T-cell (primary cell): ENCODE measurements around the gene CKAP4. TPM values are rescaled to one million over a fixed set of nuclear protein-coding genes. Genes with fewer than 3 reads are reported as not detected.

ENCODE experiments used
- ATAC-seq, 4 experiments: fragments of 200-7000 bp in 3 of 4; fragments of 150-1000 bp in 1 of 4; cut with Tn5 transposase; replicated peaks in 1 of 4; 1 replicate in 3 of 4; 2 replicates in 1 of 4; pipeline ENCODE4 v1.10.0; 2021; ENCODE audit warnings: moderate library complexity in 3 of 4, mild to moderate bottlenecking in 2 of 4, moderate number of reproducible peaks in 1 of 4
- CTCF ChIA-PET, 2 donors: fragments of 300-600 bp; sonication (Branson Sonifier 250); formaldehyde crosslinking; loops; one replicate each; lab custom pipeline; 2022; ENCODE audit warnings: antibody characterized with exemption in 2 of 2; lab: Charles Lee
- POLR2A ChIA-PET, 2 donors: fragments of 300-600 bp; sonication (Branson Sonifier 250); formaldehyde crosslinking; loops; one replicate each; lab custom pipeline; 2022; ENCODE audit warnings: antibody characterized with exemption in 2 of 2; lab: Charles Lee
- DNase-seq, 35 experiments: peaks; one replicate each; pipeline versions ENCODE4 v3.0.0 to v3.0.0-alpha.2; 2013 to 2023
- H3K27ac ChIP-seq: one replicate; pipeline ENCODE4 v1.5.1; 2013; ENCODE audit warnings: low read length
- H3K27me3 ChIP-seq, 2 experiments: replicated peaks in 1 of 2; 1 replicate in 1 of 2; 2 replicates in 1 of 2; pipeline versions ENCODE4 v1.6.1 to v1.7.0; 2013; ENCODE audit warnings: low read length in 1 of 2, mixed read lengths in 1 of 2; ENCODE audit not compliant: control insufficient read depth in 2 of 2, insufficient read depth in 2 of 2; ENCODE audit errors: extremely low read depth in 1 of 2
- H3K36me3 ChIP-seq, 2 donors: 1 replicate in 1 of 2; 2 replicates in 1 of 2; pipeline versions ENCODE4 v1.6.1 to v1.7.0; 2013; ENCODE audit warnings: low read length in 1 of 2; ENCODE audit not compliant: control insufficient read depth in 2 of 2, insufficient read depth in 1 of 2; ENCODE audit errors: extremely low read depth in 1 of 2
- H3K4me1 ChIP-seq, 2 experiments: 1 replicate in 1 of 2; 2 replicates in 1 of 2; pipeline versions ENCODE4 v1.6.1 to v1.7.0; 2013; ENCODE audit warnings: low read length in 2 of 2, mixed read lengths in 1 of 2; ENCODE audit not compliant: insufficient read depth in 2 of 2, control insufficient read depth in 1 of 2; ENCODE audit errors: extremely low read depth in 1 of 2
- H3K4me3 ChIP-seq, 2 donors: 1 replicate in 1 of 2; 2 replicates in 1 of 2; pipeline versions ENCODE4 v1.5.1 to v1.7.0; 2013; ENCODE audit warnings: mild to moderate bottlenecking in 2 of 2, low read length in 1 of 2, moderate library complexity in 1 of 2; ENCODE audit not compliant: control insufficient read depth in 1 of 2; ENCODE audit errors: extremely low read depth in 1 of 2
- H3K9me3 ChIP-seq: 2 replicates; pipeline ENCODE4 v1.7.0; 2013
- H3K27ac Mint-ChIP-seq, 2 donors: one replicate each; pipeline ENCODE4 v1.8.0; 2020 to 2021; ENCODE audit warnings: mild to moderate bottlenecking in 2 of 2, mixed read lengths in 2 of 2
- H3K27me3 Mint-ChIP-seq, 2 donors: one replicate each; pipeline ENCODE4 v1.8.0; 2021 to 2022; ENCODE audit warnings: mixed read lengths in 2 of 2
- H3K36me3 Mint-ChIP-seq: one replicate; pipeline ENCODE4 v1.8.0; 2021; ENCODE audit warnings: mixed read lengths
- H3K4me1 Mint-ChIP-seq, 3 donors: one replicate each; pipeline ENCODE4 v1.8.0; 2020 to 2022; ENCODE audit warnings: mixed read lengths in 3 of 3, mild to moderate bottlenecking in 1 of 3
- H3K4me3 Mint-ChIP-seq, 3 donors: one replicate each; pipeline ENCODE4 v1.8.0; 2020 to 2022; ENCODE audit warnings: mild to moderate bottlenecking in 3 of 3, mixed read lengths in 3 of 3, moderate library complexity in 3 of 3
- H3K9me3 Mint-ChIP-seq, 3 donors: one replicate each; pipeline ENCODE4 v1.8.0; 2020 to 2022; ENCODE audit warnings: mixed read lengths in 3 of 3
- WGBS: methylation state at CpG from one replicate; pipeline ENCODE4 v1.1.5; 2013; ENCODE audit warnings: missing lambda C conversion rate; ENCODE audit not compliant: insufficient coverage; 5-methylcytosine and 5-hydroxymethylcytosine counted together
- total RNA-seq, 35 experiments: library from RNA in 6 of 35; stranded (reverse) in 6 of 35; fragments of 120-200 nt in 1 of 35; gene quantifications; one replicate each; pipeline versions ENCODE4 v1.2.1 to v1.2.4 and lab custom pipeline; 2013 to 2026

Gene CKAP4
- total RNA-seq, 5 donors from 2014 or later (not counting 1 experiment from before 2014, with no cell fraction given), result 9.0 to 13.8 (median 11.7) TPM

- Mint-ChIP-seq H3K27ac (peak overlapping the region; percentile 84 to 94), H3K27me3 (no peaks in the 10 kb centered on the region), H3K4me3 (peak overlapping the region; percentile 81 to 82 (median 82)), H3K36me3 (no peaks in the 10 kb centered on the region), H3K4me1 (peaks cover 27 to 37% (median 37%) of the 10 kb centered on the region in 3 donors), H3K9me3 (no peaks in the 10 kb centered on the region)
- ChIA-PET POLR2A (interaction anchor here (0.6 to 1.6 kb wide), 2 partner anchors 53 to 62 kb away, joined by 3 to 10 read pairs; no protein-coding TSS in a partner anchor), CTCF (interaction anchor here in 1 of 2 donors (0.6 to 0.9 kb wide), 2 partner anchors 22 to 27 kb away, joined by 3 read pairs; no protein-coding TSS in a partner anchor)
- ATAC-seq, result peak; percentile 17 to 54 (median 28)
- Histone ChIP-seq H3K27ac (peak overlapping the region; percentile 92), H3K36me3 (no peaks in the 10 kb centered on the region), H3K9me3 (no peaks in the 10 kb centered on the region), H3K4me3 (peak overlapping the region; percentile 54 to 77), H3K27me3 (no peaks in the 10 kb centered on the region), H3K4me1 (peaks cover 3 to 25% of the 10 kb centered on the region in 2 experiments)
- peak in 29 of 35 experiments; percentile 8 to 67 (median 24) for DNase-seq
- WGBS, result 31% methylated on average over 4 of the region's 12 CpGs
Measured at GRCh38 chr12:106248846-106249371, 1.1 kb upstream of the CKAP4 start.

- Histone ChIP-seq H3K27me3 (no peaks in the 10 kb centered on the region), H3K27ac (peak overlapping the region; percentile 92), H3K36me3 (no peaks in the 10 kb centered on the region), H3K4me1 (peaks cover 3 to 25% of the 10 kb centered on the region in 2 experiments), H3K9me3 (no peaks in the 10 kb centered on the region), H3K4me3 (peak overlapping the region; percentile 54 to 77)
- ATAC-seq, result peak; percentile 8 to 33 (median 21)
- H3K27me3 Mint-ChIP-seq, result no peaks in the 10 kb centered on the region
- H3K4me1 Mint-ChIP-seq, result peaks cover 27 to 40% (median 38%) of the 10 kb centered on the region in 3 donors
- CTCF ChIA-PET, result interaction anchor here in 1 of 2 donors (0.6 to 0.9 kb wide), 2 partner anchors 21 to 28 kb away, joined by 3 read pairs; no protein-coding TSS in a partner anchor
- peak overlapping the region; percentile 81 to 82 (median 82) for H3K4me3 Mint-ChIP-seq
- H3K9me3 Mint-ChIP-seq, result no peaks in the 10 kb centered on the region
- peak overlapping the region; percentile 84 to 94 for H3K27ac Mint-ChIP-seq
- H3K36me3 Mint-ChIP-seq, result no peaks in the 10 kb centered on the region
- peak in 14 of 35 experiments; percentile 7 to 58 (median 20) for DNase-seq
- WGBS, result 4% methylated on average over 24 of the region's 36 CpGs
- POLR2A ChIA-PET, result interaction anchor here (0.6 to 1.6 kb wide), 2 partner anchors 53 to 62 kb away, joined by 3 to 10 read pairs; no protein-coding TSS in a partner anchor
Measured at GRCh38 chr12:106248312-106248845, 559 bp upstream of the CKAP4 start.

- peak overlapping the region; percentile 68 for H3K27ac ChIP-seq
- H3K36me3 Mint-ChIP-seq, result peaks cover 2% of the 10 kb centered on the region
- CTCF ChIA-PET, result interaction anchor here (0.6 to 1.4 kb wide), 4 partner anchors 19 to 35 kb away, joined by 3 to 7 read pairs (median 4); no protein-coding TSS in a partner anchor
Measured at GRCh38 chr12:106246891-106247673, 738 bp downstream of the CKAP4 start.

GRCh38 chr12:106245767-106246166, 2.1 kb downstream of the CKAP4 start:
- Histone ChIP-seq H3K9me3 (no peaks in the 10 kb centered on the region), H3K27ac (no peak overlapping the region), H3K27me3 (no peaks in the 10 kb centered on the region), H3K36me3 (no peaks in the 10 kb centered on the region), H3K4me1 (peaks cover 3 to 25% of the 10 kb centered on the region in 2 experiments), H3K4me3 (no peak overlapping the region)
- ChIA-PET CTCF (interaction anchor here (0.6 to 1.4 kb wide), 3 partner anchors 22 to 24 kb away, joined by 3 to 11 read pairs (median 3); no protein-coding TSS in a partner anchor), POLR2A (no interaction called here)
- Mint-ChIP-seq H3K27ac (peak overlapping the region; percentile 61 to 71), H3K36me3 (peaks cover 5% of the 10 kb centered on the region), H3K4me1 (peaks cover 27 to 43% (median 40%) of the 10 kb centered on the region in 3 donors), H3K9me3 (no peaks in the 10 kb centered on the region), H3K27me3 (no peaks in the 10 kb centered on the region), H3K4me3 (peak overlapping the region; percentile 51 to 77 (median 72))
- WGBS, result 95% methylated on average over 9 of the region's 12 CpGs
- no peak for ATAC-seq
- no peak for DNase-seq

More at GRCh38 chr12:106246891-106247673, 738 bp downstream of the CKAP4 start:
- H3K36me3 ChIP-seq, result no peaks in the 10 kb centered on the region
- no peaks in the 10 kb centered on the region for H3K27me3 ChIP-seq
- peak; percentile 64 to 72 (median 72) for ATAC-seq
- peak overlapping the region; percentile 75 to 80 for H3K4me3 ChIP-seq
- no peaks in the 10 kb centered on the region for H3K9me3 ChIP-seq
- WGBS, result 4% methylated on average over 69 of the region's 71 CpGs
- H3K4me3 Mint-ChIP-seq, result peak overlapping the region; percentile 72 to 80 (median 77)
- peak; percentile 28 to 84 (median 60) for DNase-seq
- H3K4me1 ChIP-seq, result peaks cover 3 to 25% of the 10 kb centered on the region in 2 experiments
- peak overlapping the region; percentile 66 to 71 for H3K27ac Mint-ChIP-seq
- H3K9me3 Mint-ChIP-seq, result no peaks in the 10 kb centered on the region
- no peaks in the 10 kb centered on the region for H3K27me3 Mint-ChIP-seq
- POLR2A ChIA-PET, result interaction anchor here in 1 of 2 donors (0.6 to 1.6 kb wide), 3 partner anchors 55 to 1515 kb away, joined by 3 to 10 read pairs (median 4); partner anchors contain the start of gene TCP11L2
- peaks cover 27 to 43% (median 40%) of the 10 kb centered on the region in 3 donors for H3K4me1 Mint-ChIP-seq

GRCh38 chr12:106243620-106244019, 4.2 kb downstream of the CKAP4 start:
- ChIA-PET CTCF (no interaction called here), POLR2A (no interaction called here)
- Mint-ChIP-seq H3K27ac (no peak overlapping the region), H3K27me3 (no peaks in the 10 kb centered on the region), H3K4me3 (no peak overlapping the region), H3K4me1 (peaks cover 13 to 30% (median 27%) of the 10 kb centered on the region in 3 donors), H3K36me3 (peaks cover 16% of the 10 kb centered on the region), H3K9me3 (no peaks in the 10 kb centered on the region)
- Histone ChIP-seq H3K4me3 (no peak overlapping the region), H3K4me1 (peaks cover 3 to 19% of the 10 kb centered on the region in 2 experiments), H3K27ac (no peak overlapping the region), H3K9me3 (no peaks in the 10 kb centered on the region), H3K36me3 (peaks cover 4 to 15% of the 10 kb centered on the region in 2 donors), H3K27me3 (no peaks in the 10 kb centered on the region)
- DNase-seq (no peak), ATAC-seq (no peak)
